Trophoblast cell (in vitro differentiated cells and primary cell): ENCODE data around the gene PITPNM2.

Experiments used
- DNase-seq, 2 donors: peaks; one replicate each; pipeline ENCODE4 v3.0.0-alpha.2; 2016
- H2AFZ ChIP-seq: 2 replicates; pipeline ENCODE4 v1.6.1; 2013; ENCODE audit warnings: low read length, moderate library complexity, mild to moderate bottlenecking; ENCODE audit not compliant: insufficient read depth, poor library complexity
- H2AK5ac ChIP-seq: 2 replicates; pipeline ENCODE4 v1.6.1; 2013; ENCODE audit warnings: mild to moderate bottlenecking, low read length
- H2BK120ac ChIP-seq: 2 replicates; pipeline ENCODE4 v1.6.1; 2013; ENCODE audit warnings: low read length, mild to moderate bottlenecking, moderate library complexity; ENCODE audit not compliant: insufficient read depth, poor library complexity
- H2BK12ac ChIP-seq: 2 replicates; pipeline ENCODE4 v1.6.1; 2013; ENCODE audit warnings: mild to moderate bottlenecking, low read length, moderate library complexity
- H2BK5ac ChIP-seq: 2 replicates; pipeline ENCODE4 v1.6.1; 2013; ENCODE audit warnings: low read length, low read depth, moderate library complexity, mild to moderate bottlenecking; ENCODE audit not compliant: poor library complexity
- H3K14ac ChIP-seq: 2 replicates; pipeline ENCODE4 v1.6.1; 2013; ENCODE audit warnings: mild to moderate bottlenecking, low read length
- H3K18ac ChIP-seq: 2 replicates; pipeline ENCODE4 v1.6.1; 2013; ENCODE audit warnings: mild to moderate bottlenecking, low read length
- H3K23ac ChIP-seq: 2 replicates; pipeline ENCODE4 v1.6.1; 2013; ENCODE audit warnings: low read length
- H3K27ac ChIP-seq: 2 replicates; pipeline ENCODE4 v1.5.1; 2013; ENCODE audit warnings: low read depth, mild to moderate bottlenecking, inconsistent platforms, low read length, moderate library complexity
- H3K27me3 ChIP-seq: 2 replicates; pipeline ENCODE4 v1.6.1; 2013; ENCODE audit warnings: inconsistent platforms, mild to moderate bottlenecking, low read length, moderate library complexity; ENCODE audit not compliant: insufficient read depth
- H3K36me3 ChIP-seq, 2 experiments: 1 replicate in 1 of 2; 2 replicates in 1 of 2; pipeline ENCODE4 v1.6.1; 2013; ENCODE audit warnings: low read length in 2 of 2, mild to moderate bottlenecking in 2 of 2, moderate library complexity in 1 of 2; ENCODE audit not compliant: insufficient read depth in 2 of 2, control insufficient read depth in 1 of 2
- H3K4ac ChIP-seq: 2 replicates; pipeline ENCODE4 v1.6.1; 2013; ENCODE audit warnings: low read depth, mild to moderate bottlenecking, low read length, moderate library complexity
- H3K4me1 ChIP-seq, 2 experiments: 1 replicate in 1 of 2; 2 replicates in 1 of 2; pipeline ENCODE4 v1.6.1; 2013; ENCODE audit warnings: low read length in 2 of 2, mild to moderate bottlenecking in 2 of 2, moderate library complexity in 1 of 2; ENCODE audit not compliant: insufficient read depth in 2 of 2, control insufficient read depth in 1 of 2
- H3K4me2 ChIP-seq: 2 replicates; pipeline ENCODE4 v1.6.1; 2013; ENCODE audit warnings: inconsistent platforms, mild to moderate bottlenecking, low read length, moderate library complexity
- H3K4me3 ChIP-seq: 2 replicates; pipeline ENCODE4 v1.5.1; 2013; ENCODE audit warnings: mild to moderate bottlenecking, low read depth, low read length, inconsistent platforms
- H3K79me1 ChIP-seq: one replicate; pipeline ENCODE4 v1.6.1; 2013; ENCODE audit warnings: low read length
- H3K79me2 ChIP-seq: 2 replicates; pipeline ENCODE4 v1.6.1; 2013; ENCODE audit warnings: low read length, mild to moderate bottlenecking; ENCODE audit not compliant: control insufficient read depth, insufficient read depth, poor library complexity
- H3K9ac ChIP-seq: 2 replicates; pipeline ENCODE4 v1.6.1; 2013; ENCODE audit warnings: mild to moderate bottlenecking, low read length
- H3K9me3 ChIP-seq: 2 replicates; pipeline ENCODE4 v1.6.1; 2013; ENCODE audit warnings: low read depth, mild to moderate bottlenecking, control low read depth, inconsistent platforms, low read length; ENCODE audit not compliant: insufficient read depth
- H4K12ac ChIP-seq: 2 replicates; pipeline ENCODE4 v1.6.1; 2013; ENCODE audit warnings: low read depth, mild to moderate bottlenecking, low read length, moderate library complexity
- H4K8ac ChIP-seq: 2 replicates; pipeline ENCODE4 v1.6.1; 2013; ENCODE audit warnings: low read depth, mild to moderate bottlenecking, low read length, moderate library complexity
- H4K91ac ChIP-seq: one replicate; pipeline ENCODE4 v1.6.1; 2013; ENCODE audit warnings: low read depth, mild to moderate bottlenecking, low read length, moderate library complexity
- WGBS: extraction: QIAGEN DNeasy Blood & Tissue Kit; methylation state at CpG from one replicate; pipeline ENCODE4 v1.1.7; 2013; ENCODE audit warnings: missing lambda C conversion rate; ENCODE audit not compliant: insufficient read length, insufficient coverage; ENCODE audit errors: extremely low coverage; 5-methylcytosine and 5-hydroxymethylcytosine counted together

PITPNM2 gene

GRCh38 chr12:123113026-123113425 lies 37.9 kb downstream of the PITPNM2 start:
- Histone ChIP-seq H3K9me3 (peaks cover 2% of the 10 kb centered on the region), H3K4ac (no peak overlapping the region), H2BK120ac (no peak overlapping the region), H3K4me3 (no peak overlapping the region), H2BK5ac (no peak overlapping the region), H3K23ac (no peak overlapping the region), H3K4me1 (no peaks in the 10 kb centered on the region), H2AK5ac (no peak overlapping the region), H3K79me2 (no peaks in the 10 kb centered on the region), H3K27ac (no peak overlapping the region), H3K36me3 (no peaks in the 10 kb centered on the region), H3K27me3 (no peaks in the 10 kb centered on the region), H3K14ac (no peak overlapping the region), H4K8ac (no peak overlapping the region), H3K9ac (no peak overlapping the region), H3K4me2 (no peak overlapping the region), H3K79me1 (no peaks in the 10 kb centered on the region), H4K12ac (no peak overlapping the region), H3K18ac (no peak overlapping the region), H4K91ac (no peak overlapping the region), H2AFZ (no peak overlapping the region), H2BK12ac (no peak overlapping the region)
- WGBS: no CpG with 5 or more reads among the region's 8 CpGs
- no peak for DNase-seq

GRCh38 chr12:123111498-123112165 lies 39.3 kb downstream of the PITPNM2 start:
- no CpG with 5 or more reads among the region's 19 CpGs for WGBS
- Histone ChIP-seq H3K9ac (peak overlapping the region; percentile 1), H4K12ac (no peak overlapping the region), H3K4ac (no peak overlapping the region), H3K27me3 (no peaks in the 10 kb centered on the region), H3K18ac (no peak overlapping the region), H3K36me3 (no peaks in the 10 kb centered on the region), H2BK5ac (no peak overlapping the region), H2AFZ (no peak overlapping the region), H3K23ac (no peak overlapping the region), H3K14ac (no peak overlapping the region), H2BK12ac (no peak overlapping the region), H3K79me2 (no peaks in the 10 kb centered on the region), H3K27ac (no peak overlapping the region), H3K4me2 (no peak overlapping the region), H3K4me3 (no peak overlapping the region), H2AK5ac (no peak overlapping the region), H4K91ac (no peak overlapping the region), H3K9me3 (no peaks in the 10 kb centered on the region), H3K4me1 (peaks cover 6% of the 10 kb centered on the region in 2 experiments), H2BK120ac (no peak overlapping the region), H3K79me1 (no peaks in the 10 kb centered on the region), H4K8ac (no peak overlapping the region)
- DNase-seq: no peak

GRCh38 chr12:123109319-123109772 lies 41.5 kb downstream of the PITPNM2 start:
- Histone ChIP-seq H3K79me1 (peaks cover 3% of the 10 kb centered on the region), H4K12ac (no peak overlapping the region), H3K27me3 (no peaks in the 10 kb centered on the region), H3K23ac (no peak overlapping the region), H3K4me2 (no peak overlapping the region), H3K4me1 (peaks cover 14 to 18% of the 10 kb centered on the region in 2 experiments), H2BK120ac (no peak overlapping the region), H4K91ac (no peak overlapping the region), H4K8ac (no peak overlapping the region), H3K14ac (no peak overlapping the region), H2AK5ac (no peak overlapping the region), H3K9ac (no peak overlapping the region), H3K79me2 (peaks cover 1% of the 10 kb centered on the region), H3K9me3 (no peaks in the 10 kb centered on the region), H3K18ac (no peak overlapping the region), H2AFZ (no peak overlapping the region), H2BK12ac (no peak overlapping the region), H3K4ac (no peak overlapping the region), H3K36me3 (no peaks in the 10 kb centered on the region), H2BK5ac (no peak overlapping the region), H3K4me3 (no peak overlapping the region), H3K27ac (no peak overlapping the region)
- no peak for DNase-seq
- no CpG with 5 or more reads among the region's 3 CpGs for WGBS

- peaks cover 1% of the 10 kb centered on the region for H3K79me2 ChIP-seq
- no peak overlapping the region for H3K14ac ChIP-seq
- H2BK120ac ChIP-seq: no peak overlapping the region
- no peak overlapping the region for H3K18ac ChIP-seq
- H3K9ac ChIP-seq: no peak overlapping the region
- H4K8ac ChIP-seq: no peak overlapping the region
- H2BK12ac ChIP-seq: no peak overlapping the region
- H3K4me1 ChIP-seq: peaks cover 14 to 18% of the 10 kb centered on the region in 2 experiments
- no peak overlapping the region for H4K91ac ChIP-seq
- H2AFZ ChIP-seq: no peak overlapping the region
- no peak overlapping the region for H2AK5ac ChIP-seq
- H3K27me3 ChIP-seq: no peaks in the 10 kb centered on the region
- H3K4me3 ChIP-seq: no peak overlapping the region
- peaks cover 3% of the 10 kb centered on the region for H3K79me1 ChIP-seq
- no peak overlapping the region for H3K23ac ChIP-seq
- no peak overlapping the region for H3K4me2 ChIP-seq
- H3K36me3 ChIP-seq: no peaks in the 10 kb centered on the region
- H3K27ac ChIP-seq: no peak overlapping the region
- no peaks in the 10 kb centered on the region for H3K9me3 ChIP-seq
- H3K4ac ChIP-seq: no peak overlapping the region
- H4K12ac ChIP-seq: no peak overlapping the region
- WGBS: no CpG with 5 or more reads among the region's 7 CpGs
- DNase-seq: peak; percentile 81 to 84
- H2BK5ac ChIP-seq: no peak overlapping the region
These were observed 42.2 kb downstream of the PITPNM2 start for GRCh38 chr12:123108682-123109066.
